OCI-LY1 (cell line): Measurements from ENCODE around the gene FAN1.

Source experiments
- H2AFZ ChIP-seq: fragments of 200-600 bp; sonication (generic), shearing (Covaris generic); 2 replicates; pipeline ENCODE4 v1.6.0; 2014; ENCODE audit warnings: antibody characterized with exemption, mild to moderate bottlenecking, low read length
- H3F3A ChIP-seq: fragments of 200-600 bp; sonication (generic), shearing (Covaris generic); 2 replicates; pipeline ENCODE4 v1.6.0; 2014; ENCODE audit warnings: mild to moderate bottlenecking, antibody characterized with exemption, low read length, moderate library complexity; ENCODE audit not compliant: insufficient read depth
- H3K27ac ChIP-seq: fragments of 200-600 bp; sonication (generic); 2 replicates; pipeline ENCODE4 v1.5.1; 2014; ENCODE audit warnings: low read length, mixed run types, mild to moderate bottlenecking, low read depth; ENCODE audit not compliant: poor library complexity, severe bottlenecking
- H3K27me3 ChIP-seq: fragments of 200-600 bp; sonication (generic); 2 replicates; pipeline ENCODE4 v1.6.0; 2014; ENCODE audit warnings: antibody characterized with exemption, mild to moderate bottlenecking, low read length, moderate library complexity; ENCODE audit not compliant: insufficient read depth
- H3K36me3 ChIP-seq: fragments of 200-600 bp; sonication (generic); 2 replicates; pipeline ENCODE4 v1.6.1; 2014; ENCODE audit warnings: mild to moderate bottlenecking, antibody characterized with exemption, low read length, moderate library complexity, mixed read lengths; ENCODE audit not compliant: insufficient read depth
- H3K4me1 ChIP-seq: fragments of 200-600 bp; sonication (generic); 2 replicates; pipeline ENCODE4 v1.5.1; 2014; ENCODE audit warnings: mild to moderate bottlenecking, low read length, moderate library complexity; ENCODE audit not compliant: insufficient read depth, severe bottlenecking
- H3K4me2 ChIP-seq: fragments of 200-600 bp; sonication (generic), shearing (Covaris generic); 2 replicates; pipeline ENCODE4 v1.6.1; 2014; ENCODE audit warnings: low read length
- H3K4me3 ChIP-seq: fragments of 200-600 bp; sonication (generic); 2 replicates; pipeline ENCODE4 v1.5.1; 2014; ENCODE audit warnings: low read length, low read depth, mild to moderate bottlenecking, mixed read lengths; ENCODE audit not compliant: poor library complexity, severe bottlenecking
- H3K79me2 ChIP-seq: fragments of 200-600 bp; shearing (Covaris generic); 2 replicates; pipeline ENCODE4 v1.6.1; 2016; ENCODE audit warnings: mixed run types, low read length, mixed read lengths; ENCODE audit not compliant: insufficient read depth
- H3K9ac ChIP-seq: fragments of 200-600 bp; sonication (generic), shearing (Covaris generic); 2 replicates; pipeline ENCODE4 v1.6.1; 2014; ENCODE audit warnings: mild to moderate bottlenecking, low read length, mixed read lengths
- H3K9me2 ChIP-seq: fragments of 200-600 bp; sonication (generic), shearing (Covaris generic); 2 replicates; pipeline ENCODE4 v1.6.1; 2014; ENCODE audit warnings: low read depth, mild to moderate bottlenecking, low read length, mixed read lengths
- H3K9me3 ChIP-seq: fragments of 200-600 bp; shearing (Covaris generic); 2 replicates; pipeline ENCODE4 v1.6.1; 2014; ENCODE audit warnings: low read length, mixed read lengths
- H4K20me1 ChIP-seq: fragments of 200-600 bp; sonication (generic), shearing (Covaris generic); 2 replicates; pipeline ENCODE4 v1.6.0; 2016; ENCODE audit warnings: mild to moderate bottlenecking, low read length; ENCODE audit not compliant: insufficient read depth
- EZH2 ChIP-seq: fragments of 200-600 bp; sonication (generic), shearing (Covaris generic); IDR thresholded peaks from 2 replicates; pipeline ENCODE4 v1.8.0; 2017; ENCODE audit warnings: borderline replicate concordance, mixed run types, mild to moderate bottlenecking, antibody characterized with exemption, low read length, moderate library complexity, mixed read lengths
- TF ChIP-seq, protein P1 (sequence below): fragments of 200-600 bp; sonication (generic), shearing (Covaris generic); IDR thresholded peaks from 2 replicates; pipeline ENCODE4 v1.5.1; 2017; ENCODE audit warnings: mild to moderate bottlenecking, antibody characterized with exemption, low read length, moderate library complexity, mixed read lengths

FAN1 gene

DNA sequence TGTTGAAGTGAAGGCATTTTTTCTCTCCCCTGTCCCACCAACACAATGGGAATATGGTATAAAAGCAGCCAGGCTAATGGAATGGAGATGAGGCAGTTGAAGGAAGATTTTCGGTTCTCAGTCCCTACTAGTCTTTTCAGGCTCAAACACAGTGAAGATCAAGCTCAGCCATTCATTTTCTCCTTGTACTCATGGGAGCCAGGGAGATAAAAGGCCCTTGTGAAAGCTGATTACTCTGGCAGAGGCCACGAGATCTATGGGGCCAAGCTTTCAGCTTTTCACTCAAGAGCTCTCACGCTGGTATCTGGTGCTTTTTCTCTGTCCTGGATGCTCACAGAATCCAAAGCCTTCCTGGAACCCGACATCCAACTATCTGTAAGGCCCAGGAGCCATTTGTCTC is 14.5 kb upstream of the FAN1 start:
- Histone ChIP-seq H3K36me3 (no peaks in the 10 kb centered on the region), H3K9ac (no peak overlapping the region)

DNA sequence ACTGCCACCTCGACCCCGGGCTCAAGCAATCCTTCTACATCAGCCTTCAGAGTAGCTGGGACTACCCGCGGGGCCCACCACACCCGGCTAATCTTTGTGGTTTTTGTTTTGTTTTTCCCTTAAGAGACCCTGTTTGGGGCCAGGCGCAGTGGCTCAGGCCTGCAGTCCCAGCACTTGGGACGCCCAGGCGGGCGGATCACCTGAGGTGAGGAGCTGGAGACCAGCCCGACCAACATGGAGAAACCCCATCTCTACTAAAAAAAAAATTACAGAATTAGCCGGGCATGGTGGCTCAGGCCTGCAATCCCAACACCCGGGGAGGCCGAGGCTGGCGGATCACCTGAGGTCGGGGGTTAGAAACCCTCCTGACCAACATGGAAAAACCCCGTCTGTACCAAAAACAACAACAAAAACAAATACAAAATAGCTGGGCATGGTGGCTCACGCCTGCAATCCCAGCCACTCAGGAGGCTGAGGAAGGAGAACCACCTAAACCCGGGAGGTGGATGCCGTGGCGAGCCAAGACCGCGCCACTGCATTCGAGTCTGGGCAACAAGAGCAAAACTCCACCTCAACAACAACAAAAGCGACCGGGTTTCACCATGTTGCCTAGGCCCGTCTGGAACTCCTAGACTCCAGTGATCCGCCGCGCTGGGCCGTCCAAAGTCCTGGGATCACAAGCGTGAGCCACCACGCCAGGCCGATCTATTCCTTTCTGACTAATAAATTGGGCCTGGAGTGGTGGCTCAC is 8.1 kb upstream of the FAN1 start:
- no peaks in the 10 kb centered on the region for H3K27me3 ChIP-seq
- no peak for TF ChIP-seq EZH2
- TF ChIP-seq, protein P1, sequence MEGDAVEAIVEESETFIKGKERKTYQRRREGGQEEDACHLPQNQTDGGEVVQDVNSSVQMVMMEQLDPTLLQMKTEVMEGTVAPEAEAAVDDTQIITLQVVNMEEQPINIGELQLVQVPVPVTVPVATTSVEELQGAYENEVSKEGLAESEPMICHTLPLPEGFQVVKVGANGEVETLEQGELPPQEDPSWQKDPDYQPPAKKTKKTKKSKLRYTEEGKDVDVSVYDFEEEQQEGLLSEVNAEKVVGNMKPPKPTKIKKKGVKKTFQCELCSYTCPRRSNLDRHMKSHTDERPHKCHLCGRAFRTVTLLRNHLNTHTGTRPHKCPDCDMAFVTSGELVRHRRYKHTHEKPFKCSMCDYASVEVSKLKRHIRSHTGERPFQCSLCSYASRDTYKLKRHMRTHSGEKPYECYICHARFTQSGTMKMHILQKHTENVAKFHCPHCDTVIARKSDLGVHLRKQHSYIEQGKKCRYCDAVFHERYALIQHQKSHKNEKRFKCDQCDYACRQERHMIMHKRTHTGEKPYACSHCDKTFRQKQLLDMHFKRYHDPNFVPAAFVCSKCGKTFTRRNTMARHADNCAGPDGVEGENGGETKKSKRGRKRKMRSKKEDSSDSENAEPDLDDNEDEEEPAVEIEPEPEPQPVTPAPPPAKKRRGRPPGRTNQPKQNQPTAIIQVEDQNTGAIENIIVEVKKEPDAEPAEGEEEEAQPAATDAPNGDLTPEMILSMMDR = no peak
- no peaks in the 10 kb centered on the region for H3K79me2 ChIP-seq
- H3F3A ChIP-seq = no peaks in the 10 kb centered on the region
- no peak overlapping the region for H3K4me2 ChIP-seq
- no peaks in the 10 kb centered on the region for H4K20me1 ChIP-seq
- H3K36me3 ChIP-seq = no peaks in the 10 kb centered on the region
- peaks cover 17% of the 10 kb centered on the region for H3K4me1 ChIP-seq
- no peak overlapping the region for H3K4me3 ChIP-seq
- no peaks in the 10 kb centered on the region for H3K9me2 ChIP-seq
- no peak overlapping the region for H3K9ac ChIP-seq
- H3K9me3 ChIP-seq = no peaks in the 10 kb centered on the region
- no peak overlapping the region; the same call in 1 of the 2 replicates for H2AFZ ChIP-seq
- no peak overlapping the region for H3K27ac ChIP-seq

More for the DNA sequence above, 14.5 kb upstream of the FAN1 start:
- Histone ChIP-seq H3K27ac (no peak overlapping the region), H3K4me2 (no peak overlapping the region), H3K27me3 (no peaks in the 10 kb centered on the region), H4K20me1 (no peaks in the 10 kb centered on the region), H3K9me3 (no peaks in the 10 kb centered on the region), H2AFZ (no peak overlapping the region), H3K4me3 (no peak overlapping the region), H3F3A (no peaks in the 10 kb centered on the region), H3K9me2 (no peaks in the 10 kb centered on the region), H3K4me1 (peaks cover 2% of the 10 kb centered on the region), H3K79me2 (no peaks in the 10 kb centered on the region)
- TF ChIP-seq, protein P1 = no peak
- no peak for TF ChIP-seq EZH2

DNA sequence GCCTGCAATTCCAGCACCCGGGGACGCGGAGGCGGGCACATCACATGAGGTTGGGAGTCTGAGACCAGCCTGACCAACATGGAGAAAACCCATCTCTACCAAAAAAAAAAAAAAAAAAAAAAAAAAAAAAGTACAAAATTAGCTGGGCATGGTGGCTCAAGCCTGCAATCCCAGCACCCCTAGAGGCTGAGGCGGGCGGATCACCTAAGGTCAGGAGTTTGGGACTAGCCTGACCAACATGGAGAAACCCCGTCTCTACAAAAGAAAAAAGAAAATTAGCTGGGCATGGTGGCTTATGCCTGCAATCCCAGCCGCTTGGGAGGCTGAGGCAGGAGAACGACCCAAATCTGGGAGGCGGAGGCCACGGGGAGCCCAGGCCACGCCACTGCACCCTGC is 7.5 kb upstream of the FAN1 start:
- no peaks in the 10 kb centered on the region for H3K9me3 ChIP-seq
- no peak overlapping the region for H3K9ac ChIP-seq
- H2AFZ ChIP-seq = no peak overlapping the region
- H4K20me1 ChIP-seq = no peaks in the 10 kb centered on the region
- no peaks in the 10 kb centered on the region for H3F3A ChIP-seq
- no peak overlapping the region for H3K27ac ChIP-seq
- no peak overlapping the region for H3K4me3 ChIP-seq
- no peaks in the 10 kb centered on the region for H3K79me2 ChIP-seq
- H3K4me2 ChIP-seq = no peak overlapping the region
- H3K4me1 ChIP-seq = peaks cover 17% of the 10 kb centered on the region
- no peaks in the 10 kb centered on the region for H3K9me2 ChIP-seq
- TF ChIP-seq, protein P1 = no peak
- no peak for TF ChIP-seq EZH2
- no peaks in the 10 kb centered on the region for H3K27me3 ChIP-seq
- no peaks in the 10 kb centered on the region for H3K36me3 ChIP-seq
